Activated T-cell treated with anti-CD3 and anti-CD28 coated beads for 48 hours (primary cell): Measurements from ENCODE around the gene PVALEF.

Source experiments
- DNase-seq: peaks from one replicate; pipeline ENCODE4 v3.0.0-alpha.2; 2020; ENCODE audit warnings: low read depth

Gene PVALEF

DNA sequence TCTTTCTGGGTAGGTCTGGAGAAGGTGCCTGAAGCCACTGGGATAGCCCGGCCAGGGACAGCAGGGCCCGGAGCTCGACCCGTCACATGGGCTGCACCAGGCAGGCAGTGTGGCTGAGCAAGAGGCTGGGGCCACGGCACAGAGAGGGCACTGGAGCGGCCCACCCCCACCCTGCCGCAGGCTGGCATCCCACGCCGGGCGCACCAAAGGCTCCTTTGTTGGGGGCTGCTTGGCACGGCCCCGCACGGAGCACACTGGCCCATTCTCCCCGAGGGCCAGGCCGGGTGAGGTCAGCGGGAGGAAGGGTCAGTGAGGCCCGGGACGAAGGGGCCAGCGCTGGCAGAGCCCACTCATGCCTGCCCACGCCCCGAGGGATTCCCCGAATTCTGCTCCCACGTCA is 36.5 kb upstream of the PVALEF start:
- no peak for DNase-seq

DNA sequence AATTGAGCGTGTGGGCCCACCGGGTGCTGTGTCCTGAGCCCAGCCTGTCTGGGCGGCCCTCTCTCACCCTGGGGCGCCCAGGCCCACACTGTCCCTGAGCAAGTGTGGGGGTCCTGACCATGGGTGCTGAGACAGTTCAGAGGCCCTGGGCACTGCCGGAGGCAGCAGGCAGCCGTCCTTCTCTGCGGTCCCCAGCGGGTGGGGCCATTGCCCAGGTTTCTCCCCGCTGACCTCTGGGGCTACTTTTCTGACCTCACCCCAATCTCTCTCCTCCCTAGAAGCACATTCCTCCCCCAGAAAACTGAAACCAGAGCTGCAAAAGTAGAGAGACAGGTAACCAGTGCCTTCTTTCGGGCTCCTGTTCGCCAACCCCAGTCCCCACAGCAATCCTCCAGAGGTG is 36.0 kb upstream of the PVALEF start:
- no peak for DNase-seq

DNA sequence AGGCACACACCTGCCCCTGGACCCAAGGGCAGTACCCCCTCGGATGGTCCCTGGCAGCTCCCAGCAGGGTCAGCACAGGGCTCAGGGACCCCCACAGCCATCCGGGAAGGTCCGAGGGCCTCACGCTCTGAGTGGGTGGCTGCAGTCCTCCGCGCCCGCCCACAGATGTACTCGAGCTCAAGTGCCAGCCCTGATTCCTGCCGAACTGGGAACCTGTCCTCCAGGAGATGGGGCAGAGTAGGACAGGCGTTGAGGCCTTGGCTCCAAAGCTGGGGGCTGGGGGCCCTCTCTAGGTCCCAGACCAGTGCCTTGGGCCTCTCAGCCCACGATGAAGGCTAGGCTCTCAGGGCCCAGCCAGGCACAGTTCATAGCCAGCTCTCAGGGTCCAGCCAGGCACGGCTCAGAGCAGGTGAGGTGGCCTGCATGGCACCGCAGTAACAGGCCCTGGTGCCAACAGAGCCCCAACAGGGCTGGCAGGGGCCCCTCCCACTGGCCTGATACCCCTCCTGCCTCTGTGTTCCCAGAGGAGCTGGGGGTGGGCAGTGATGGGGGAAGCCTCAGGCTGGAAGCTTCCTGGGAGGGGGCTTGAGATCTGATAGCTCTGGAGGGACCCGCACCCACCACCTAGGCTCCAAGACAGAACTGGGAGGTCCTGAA is 35.5 kb upstream of the PVALEF start:
- no peak for DNase-seq

DNA sequence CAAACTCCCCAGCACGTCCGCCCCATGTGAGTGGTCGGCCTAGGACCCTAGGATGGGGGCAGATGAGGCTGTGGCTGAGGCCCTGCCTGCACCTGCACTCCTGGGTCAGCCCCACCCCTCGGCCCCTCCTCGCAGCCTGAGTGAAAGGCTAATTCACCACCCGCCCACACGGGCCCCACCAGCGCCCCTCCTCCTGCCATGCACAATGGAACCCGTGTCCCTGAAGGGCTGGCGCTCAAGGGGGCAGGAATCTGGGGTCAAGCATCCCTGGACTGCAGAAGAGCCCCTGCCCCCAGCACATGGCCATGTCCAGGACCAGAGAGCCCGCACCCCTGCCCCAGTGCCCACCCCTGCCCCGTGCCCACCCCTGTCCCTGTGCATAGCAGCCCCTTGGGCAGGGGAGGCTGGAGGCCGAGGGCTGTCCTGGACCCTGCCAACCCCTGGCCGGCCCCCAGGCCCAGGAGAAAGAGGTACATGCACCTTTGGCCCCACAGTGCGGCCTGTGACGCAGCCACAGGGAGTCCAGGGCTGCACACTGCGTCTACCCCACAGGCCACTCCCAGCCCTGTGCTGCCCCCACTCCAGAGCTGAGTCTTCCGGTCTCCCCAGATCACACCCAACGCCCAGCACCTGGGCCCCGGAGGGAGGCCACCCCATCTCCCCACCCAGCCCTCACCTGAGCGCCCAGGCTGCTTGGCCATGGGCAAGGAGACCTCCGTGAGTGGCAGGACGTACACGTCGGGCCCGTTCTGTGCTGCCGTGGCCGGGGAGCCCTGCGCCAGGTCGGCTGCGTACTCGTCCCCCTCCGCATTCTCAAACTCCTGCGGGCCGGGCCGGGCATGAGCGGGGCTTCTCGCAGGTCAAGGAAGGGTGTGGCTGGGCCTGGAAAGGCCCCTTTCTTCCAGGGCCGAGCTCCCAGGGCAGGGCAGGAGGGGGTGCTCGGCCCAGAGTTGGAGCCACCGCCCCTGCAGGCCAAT is 34.6 kb upstream of the PVALEF start:
- DNase-seq: no peak

DNA sequence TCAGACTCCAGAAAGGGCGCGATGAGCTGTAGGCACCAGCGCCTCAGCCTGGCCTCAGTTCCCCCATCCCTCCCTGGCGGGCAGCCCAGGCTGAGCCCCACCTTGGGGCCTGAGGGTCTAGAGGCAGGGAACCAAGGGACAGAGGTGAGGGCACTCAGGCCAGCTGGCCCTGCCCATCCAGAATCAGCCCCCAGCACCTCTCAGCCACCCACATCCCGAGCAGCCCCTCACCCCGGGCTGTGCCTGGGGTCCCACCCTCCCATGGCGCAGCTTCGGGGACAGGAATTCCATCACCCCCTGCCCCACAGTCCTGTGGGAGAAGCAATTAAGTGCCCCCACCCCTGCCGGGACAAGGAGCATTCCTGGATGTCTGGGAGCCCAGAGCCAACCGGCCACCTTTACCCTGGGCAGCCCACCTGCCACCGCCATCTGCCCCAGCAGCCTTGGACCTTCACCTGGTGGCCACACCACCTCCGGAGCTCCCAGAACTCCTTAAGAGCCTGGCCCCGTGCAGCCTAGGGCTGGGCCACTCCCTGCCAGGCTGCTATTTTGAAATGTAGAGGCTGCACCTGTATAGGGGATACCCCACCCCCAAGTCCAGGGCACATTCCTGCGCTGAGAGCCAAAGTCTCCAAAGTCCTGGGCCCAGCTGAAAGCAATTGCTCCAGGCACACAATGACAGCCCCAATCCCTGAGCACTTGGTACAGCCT is 33.7 kb upstream of the PVALEF start:
- DNase-seq: no peak

DNA sequence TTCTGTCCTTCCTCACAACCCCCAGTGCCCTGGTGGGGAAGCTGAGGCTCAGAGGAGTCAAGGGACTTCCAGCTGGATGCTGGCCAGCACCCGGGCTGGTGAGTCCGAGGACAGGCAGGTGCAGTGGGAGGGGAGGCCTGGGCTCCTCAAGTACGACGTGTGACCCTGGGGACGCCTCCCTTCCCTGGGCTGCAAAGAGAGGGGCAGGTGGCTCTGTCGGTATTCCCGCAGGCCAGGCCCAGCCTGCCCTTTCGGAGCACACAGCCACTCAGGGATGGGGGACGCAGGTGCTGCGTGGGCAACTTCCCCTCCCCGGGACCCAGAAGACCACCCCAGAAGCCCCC is 33.1 kb upstream of the PVALEF start:
- no peak for DNase-seq

DNA sequence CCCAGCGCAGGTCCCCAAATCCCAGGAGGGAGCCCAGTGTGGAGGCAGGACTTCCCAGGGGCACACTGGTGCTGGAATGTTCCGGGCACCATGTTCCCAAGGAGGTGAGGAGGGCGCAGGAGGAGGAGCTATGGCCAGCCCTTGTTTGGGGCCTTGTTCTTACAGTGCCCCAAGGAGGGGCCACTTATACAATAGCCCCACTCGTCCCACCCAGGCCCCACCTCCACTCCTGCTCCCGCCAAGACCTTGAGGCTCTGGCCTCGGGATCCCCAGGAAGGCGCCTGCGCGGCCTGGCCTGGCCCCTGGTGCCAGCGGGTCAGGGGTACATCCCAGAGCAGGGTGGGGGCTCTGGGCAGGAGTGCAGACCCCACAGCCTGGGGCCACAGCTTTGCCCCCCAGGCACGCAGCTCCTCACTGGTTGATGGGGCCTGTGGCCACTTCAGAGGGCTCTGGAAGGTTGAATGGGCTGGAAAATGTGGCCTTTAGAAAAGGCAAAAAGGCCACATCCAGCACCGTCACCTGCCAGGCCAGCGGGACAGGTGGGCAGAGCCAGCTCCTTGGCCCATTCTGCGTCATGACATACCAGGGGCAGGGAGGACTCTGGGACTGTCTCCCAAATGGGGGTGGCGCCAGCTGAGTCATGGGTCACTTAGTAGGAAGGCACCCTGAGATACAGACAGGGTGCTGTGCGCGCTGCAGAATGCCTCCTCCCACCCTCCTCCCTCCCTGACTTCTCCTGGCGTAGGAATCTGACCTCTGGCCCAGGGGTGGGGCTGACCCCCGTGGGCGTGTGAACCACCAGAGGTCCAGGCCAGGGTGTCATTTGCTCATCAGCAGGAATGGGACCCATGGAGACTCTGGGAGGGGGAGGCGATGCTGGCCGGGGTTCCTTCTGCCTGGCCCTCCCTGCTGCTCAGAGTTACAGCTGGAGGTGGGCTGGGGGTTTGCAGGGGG is 32.3 kb upstream of the PVALEF start:
- no peak for DNase-seq

DNA sequence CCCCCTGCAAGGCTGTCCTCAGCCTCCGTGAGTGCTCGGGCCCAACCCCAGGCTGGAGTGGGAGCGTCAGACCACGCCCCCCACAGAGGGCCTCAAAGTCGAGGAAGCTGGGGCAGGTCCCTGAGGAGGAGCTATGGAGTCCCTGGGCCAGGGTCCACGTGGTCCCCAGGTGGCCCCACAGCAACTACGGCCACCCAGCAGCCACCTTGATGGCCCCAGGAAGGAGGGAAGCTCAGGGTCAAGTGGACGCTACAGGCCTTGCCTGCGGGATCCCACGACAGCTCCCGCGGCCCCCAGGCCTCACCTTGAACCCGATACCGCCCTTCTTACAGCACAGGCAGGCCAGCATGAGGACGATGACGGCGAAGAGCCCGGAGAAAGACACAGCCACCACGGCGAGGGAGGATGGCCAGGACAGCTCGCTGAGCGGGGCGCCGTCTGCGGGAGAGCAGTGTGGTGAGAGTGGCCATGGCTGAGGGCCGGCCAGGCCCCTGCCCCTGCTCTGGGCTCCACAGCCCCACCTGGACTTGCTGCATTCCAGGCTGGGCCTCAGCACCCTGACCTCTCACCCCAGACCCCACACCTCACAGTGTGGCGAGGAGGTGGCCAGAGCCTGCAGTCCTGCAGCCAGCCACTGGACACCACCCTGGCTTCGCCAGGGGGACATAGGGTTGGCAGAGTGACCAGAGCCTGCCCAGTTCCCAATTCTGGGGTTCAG is 31.1 kb upstream of the PVALEF start:
- no peak for DNase-seq

DNA sequence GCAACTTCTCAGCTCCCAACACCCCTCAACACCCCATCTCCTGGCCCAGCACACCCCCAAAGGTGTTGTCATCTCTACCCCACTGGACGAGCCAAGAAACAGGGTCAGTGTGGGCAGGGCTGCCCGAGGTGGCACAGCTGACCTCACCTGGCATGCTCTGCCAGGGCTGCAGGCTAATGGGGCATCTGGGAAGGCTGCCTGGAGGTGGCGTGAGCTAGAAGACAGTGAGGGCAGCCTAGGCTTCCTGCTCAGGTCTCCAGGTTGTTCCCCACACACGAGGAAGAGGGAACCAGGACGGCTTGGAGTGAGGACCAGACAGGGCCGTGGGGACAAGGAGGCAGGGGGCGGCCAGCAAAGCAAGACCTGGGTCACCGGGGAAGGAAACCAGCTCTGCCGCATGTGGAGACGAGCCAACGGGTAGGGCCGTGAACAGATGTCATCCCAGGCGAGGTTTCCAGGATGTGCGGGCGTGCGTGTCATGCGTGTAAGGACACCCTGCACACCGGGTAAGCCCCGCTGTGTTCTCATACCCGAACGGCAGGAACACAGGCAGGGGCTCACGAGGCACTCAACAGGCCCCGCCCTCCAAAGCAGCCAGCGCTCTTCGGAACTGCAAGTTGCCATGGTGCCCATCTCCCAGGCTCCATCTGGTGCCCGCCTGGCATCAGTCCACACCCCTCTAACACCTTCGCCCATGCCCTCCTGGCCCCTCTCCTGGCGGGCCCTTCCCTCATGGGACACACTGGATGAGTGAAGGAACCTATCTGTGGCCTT is 29.6 kb upstream of the PVALEF start:
- DNase-seq: no peak

DNA sequence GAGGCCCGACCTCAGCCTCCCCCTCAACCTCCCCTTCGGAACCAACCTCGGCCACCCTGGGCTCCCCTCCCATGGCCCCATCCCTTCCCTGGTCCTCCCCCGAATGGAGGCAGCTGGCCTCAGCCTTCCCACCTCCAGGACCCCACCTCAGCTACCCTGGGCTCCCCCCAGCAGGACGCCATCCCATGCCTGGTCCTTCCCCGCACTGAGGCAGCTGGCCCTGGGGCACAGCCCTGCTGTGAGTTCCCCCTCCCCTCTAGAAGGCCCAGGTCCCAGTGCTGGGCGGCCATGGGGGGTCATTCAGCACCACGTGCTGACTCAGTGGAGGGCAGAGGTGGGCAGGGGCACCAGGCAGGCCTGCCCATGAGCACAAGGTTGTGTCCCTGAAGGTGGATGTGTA is 28.9 kb upstream of the PVALEF start:
- no peak for DNase-seq

DNA sequence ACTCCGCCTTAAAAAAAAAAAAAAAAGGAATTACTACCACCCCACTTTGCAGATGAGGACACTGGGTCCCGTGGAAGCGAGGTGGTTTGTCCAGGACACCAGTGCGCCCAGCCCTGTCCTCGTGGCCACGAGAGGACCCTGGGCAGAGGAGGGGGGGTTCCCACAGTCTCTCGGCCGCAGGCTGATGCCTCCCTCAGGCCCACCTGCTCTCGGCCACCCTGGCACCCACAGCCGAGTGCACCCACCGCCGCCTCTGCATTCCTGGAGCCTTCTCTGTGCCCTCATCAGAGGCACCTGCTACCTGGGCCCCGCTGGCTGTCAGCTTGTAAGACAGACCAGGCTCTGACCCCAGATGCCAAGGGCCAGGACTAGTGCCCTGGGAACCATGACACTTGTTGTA is 28.1 kb upstream of the PVALEF start:
- no peak for DNase-seq

DNA sequence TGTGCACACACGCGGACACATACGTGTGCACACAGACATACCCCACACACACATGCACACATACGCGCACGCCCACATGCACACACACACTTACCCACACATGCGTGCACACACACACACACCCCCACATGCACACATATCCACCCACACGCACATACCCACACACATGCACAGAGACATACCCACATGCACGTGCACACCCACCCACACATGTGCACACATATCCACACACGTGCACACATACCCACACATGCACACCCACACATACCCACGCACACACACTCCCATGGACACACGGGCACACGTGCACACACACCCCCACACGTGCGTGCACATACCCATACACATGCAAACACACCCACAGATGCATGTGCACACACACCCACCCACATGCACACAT is 27.2 kb upstream of the PVALEF start:
- no peak for DNase-seq

DNA sequence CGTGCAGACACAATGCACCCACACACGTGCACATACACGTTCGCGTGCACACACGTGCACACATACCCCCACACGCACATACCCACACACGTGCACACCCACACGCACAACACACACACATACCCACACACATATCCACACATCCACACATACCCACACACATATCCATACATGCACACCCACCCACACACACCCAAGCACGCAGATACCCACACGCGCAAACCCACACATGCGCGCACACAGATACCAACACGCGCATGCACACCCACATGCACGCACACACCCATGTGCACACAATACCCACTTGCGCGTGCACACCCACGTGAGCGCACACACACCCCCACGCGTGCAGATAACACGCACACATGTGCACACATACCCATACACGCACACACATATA is 26.8 kb upstream of the PVALEF start:
- DNase-seq: no peak

DNA sequence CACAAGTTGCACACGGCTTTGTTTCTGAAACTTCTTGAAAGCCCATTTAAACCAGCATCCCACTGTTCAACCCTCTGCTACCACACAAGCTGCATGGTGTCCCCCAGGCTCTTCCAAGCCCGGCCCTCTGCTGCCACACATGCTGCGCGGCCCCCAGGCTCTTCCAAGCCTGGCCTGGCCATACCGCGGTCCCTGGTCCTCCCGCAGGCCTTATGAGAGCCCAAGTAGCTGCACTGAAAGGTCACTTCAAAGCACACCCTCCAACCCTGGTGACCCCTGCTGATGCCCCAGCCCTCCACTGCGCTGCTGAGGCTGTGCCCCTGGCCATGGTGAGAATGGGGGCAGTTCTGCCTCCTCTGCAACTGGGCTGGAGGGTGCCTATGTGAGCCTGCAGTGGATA is 25.9 kb upstream of the PVALEF start:
- DNase-seq: no peak

DNA sequence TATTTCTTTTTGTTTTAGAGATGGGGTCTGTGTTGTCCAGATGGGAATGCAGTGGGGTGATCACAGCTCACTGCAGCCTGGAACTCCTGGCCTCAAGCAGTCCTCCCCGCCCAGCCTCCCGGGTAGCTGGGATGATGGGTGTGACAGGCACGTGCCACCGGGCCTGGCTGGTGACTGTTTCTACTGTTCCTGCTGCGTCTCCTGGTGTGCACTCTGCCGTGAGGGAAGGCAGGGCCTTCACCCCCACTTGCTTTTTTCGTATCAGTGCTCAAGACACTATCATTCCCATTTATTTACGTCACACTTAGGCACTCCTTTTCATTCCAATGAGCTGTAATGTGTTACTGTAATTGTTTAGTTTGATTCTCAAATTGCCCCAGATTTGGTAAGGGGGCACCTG is 25.3 kb upstream of the PVALEF start:
- DNase-seq: no peak

DNA sequence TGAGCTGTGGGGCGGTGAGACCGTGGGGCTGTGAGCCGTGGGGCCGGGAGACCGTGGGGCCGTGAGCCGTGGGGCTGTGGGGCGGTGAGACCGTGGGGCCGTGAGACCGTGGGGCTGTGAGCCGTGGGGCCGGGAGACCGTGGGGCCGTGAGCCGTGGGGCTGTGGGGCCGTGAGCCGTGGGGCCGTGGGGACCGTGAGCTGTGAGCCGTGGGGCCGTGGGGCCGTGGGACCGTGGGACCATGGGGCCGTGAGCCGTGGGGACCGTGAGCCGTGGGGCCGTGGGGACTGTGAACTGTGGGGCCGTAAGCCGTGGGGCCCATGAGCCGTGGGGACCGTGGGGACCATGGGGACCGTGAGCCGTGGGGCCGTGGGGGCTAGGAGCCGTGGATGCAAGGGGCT is 24.6 kb upstream of the PVALEF start:
- no peak for DNase-seq

DNA sequence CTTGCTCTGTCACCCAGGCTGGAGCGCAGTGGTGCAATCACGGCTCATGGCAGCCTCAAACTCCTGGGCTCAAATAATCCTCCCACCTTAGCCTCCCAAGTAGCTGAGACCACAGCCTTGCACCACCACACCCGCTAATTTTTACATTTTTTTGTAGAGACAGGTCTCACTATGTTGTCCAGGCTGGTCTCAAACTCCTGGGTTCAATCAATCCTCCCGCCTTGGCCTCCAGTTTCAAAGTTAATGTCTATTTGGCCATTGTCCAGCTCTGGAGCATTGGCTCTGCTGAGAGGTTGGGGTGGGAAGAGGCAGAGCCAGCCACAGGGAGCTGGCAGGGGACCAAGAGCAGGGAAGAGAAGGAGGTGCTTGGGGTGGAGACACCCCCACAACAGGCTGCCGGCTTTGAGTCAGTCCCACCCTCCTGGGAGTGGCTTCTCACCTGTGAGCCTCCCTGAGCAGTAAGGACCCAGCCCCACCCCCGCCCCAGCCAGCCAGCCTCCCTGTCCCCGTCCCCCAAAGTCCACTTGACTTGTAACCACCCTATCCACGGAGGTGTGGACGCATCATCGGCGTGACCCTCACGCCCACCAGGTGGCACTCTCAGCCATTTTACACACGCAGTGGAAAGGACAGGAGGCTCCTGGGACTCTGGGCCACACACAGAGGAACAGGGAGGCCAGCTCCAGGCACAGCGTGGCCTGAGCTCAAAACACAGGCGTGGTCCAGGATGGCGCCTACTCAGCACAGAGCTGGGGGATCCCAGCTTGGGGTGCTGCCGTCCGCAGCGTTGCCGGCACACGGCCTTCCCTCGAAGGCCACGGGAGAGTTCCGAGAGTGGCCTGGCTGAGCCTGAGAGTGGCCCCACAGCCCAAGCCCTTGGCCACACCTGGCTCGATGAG is 22.8 kb upstream of the PVALEF start:
- DNase-seq: peak; percentile 47

DNA sequence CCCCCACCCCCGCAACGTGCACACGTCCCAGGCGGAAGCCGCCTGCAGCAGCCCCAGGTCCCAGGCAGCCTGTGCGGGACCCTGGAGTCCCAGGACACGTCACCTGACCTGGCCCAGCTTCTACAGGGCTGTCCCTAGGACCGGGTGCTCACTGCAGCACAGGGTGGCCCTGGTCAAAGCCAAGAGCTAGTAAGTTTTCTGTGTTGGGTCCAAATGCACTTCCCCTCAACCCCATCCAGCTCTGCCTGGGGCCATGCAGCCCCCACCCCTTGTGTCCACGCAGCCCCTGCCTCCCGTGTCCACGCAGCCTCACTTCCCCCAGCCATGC is 22.1 kb upstream of the PVALEF start:
- no peak for DNase-seq

DNA sequence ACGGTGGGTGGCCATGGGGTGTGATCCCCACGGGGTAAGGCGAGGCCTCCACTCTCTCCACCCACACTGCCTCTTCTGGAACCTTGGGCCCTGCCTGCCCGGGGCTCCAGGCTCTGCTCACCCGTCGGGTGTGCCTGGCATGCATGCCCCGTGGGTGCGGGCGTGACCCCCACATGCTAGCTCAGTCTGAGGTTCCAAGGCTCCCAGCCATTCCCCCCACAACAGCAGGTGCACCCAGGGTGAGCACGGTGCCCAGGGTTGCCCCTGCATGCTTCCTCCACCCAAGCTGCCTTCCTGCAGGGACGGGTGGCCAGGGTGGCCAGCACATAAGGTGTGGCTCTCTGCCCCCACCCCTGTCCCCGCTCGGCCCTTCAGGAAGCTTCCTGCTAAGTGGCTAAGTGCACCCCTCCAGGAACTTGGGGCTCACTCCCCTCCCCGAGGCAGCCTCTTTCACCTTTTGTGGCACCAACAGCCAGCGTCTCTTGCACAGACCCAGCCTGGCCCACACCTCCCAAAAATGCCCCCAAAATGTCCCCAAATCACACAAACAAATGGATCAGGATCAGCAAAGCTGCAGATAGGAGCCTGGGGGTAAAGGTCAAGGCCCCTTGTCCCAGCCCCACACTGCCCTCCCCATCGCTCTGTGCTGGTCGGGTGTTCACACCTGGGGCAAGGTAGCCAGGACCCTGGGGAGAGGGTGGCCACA is 21.4 kb upstream of the PVALEF start:
- no peak for DNase-seq
